ENCODE results near the gene LSS.
"Not testable (repeated sequence)": the region's sequence is repeated elsewhere in the genome, so short reads cannot be mapped to it uniquely, and the experiment has no call there.

Gene LSS

DNA sequence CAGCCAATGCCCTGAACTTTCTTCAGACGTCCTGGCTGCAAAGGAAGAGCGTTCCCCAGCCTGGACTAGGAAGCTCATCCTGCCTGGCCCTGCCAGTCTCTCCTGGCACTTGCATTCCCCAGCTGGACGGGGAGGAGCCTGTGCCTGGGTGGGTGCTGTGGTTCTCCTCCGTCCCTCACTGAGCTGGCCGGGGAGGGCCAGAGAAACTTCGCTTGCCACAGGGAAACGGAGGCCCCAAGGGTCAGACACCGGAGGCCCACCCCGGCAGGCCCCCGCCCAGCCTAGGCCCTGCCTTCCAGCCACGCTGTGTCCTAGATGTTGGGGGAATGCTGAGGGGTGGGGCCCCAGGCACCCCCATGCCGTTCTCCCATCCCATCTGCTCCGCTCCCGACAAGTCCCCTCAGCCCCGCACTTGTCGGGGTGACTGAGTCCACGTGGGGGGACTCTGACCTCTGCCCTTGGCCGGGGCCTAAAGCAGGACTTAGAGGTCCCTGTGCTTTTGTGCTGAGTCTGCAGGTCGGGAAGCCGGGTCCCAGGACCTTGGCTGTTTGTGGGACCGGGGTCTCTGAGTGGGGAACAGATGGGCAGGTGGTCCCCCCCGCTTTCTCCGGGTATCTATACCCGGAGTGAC lies 78.0 kb downstream of the LSS start:
- DNase-seq (ENCODE audit: low read depth), result no peak
- no peak overlapping the region for H3K4me3 ChIP-seq (replicated peaks; ENCODE audit: low read depth, low read length)

DNA sequence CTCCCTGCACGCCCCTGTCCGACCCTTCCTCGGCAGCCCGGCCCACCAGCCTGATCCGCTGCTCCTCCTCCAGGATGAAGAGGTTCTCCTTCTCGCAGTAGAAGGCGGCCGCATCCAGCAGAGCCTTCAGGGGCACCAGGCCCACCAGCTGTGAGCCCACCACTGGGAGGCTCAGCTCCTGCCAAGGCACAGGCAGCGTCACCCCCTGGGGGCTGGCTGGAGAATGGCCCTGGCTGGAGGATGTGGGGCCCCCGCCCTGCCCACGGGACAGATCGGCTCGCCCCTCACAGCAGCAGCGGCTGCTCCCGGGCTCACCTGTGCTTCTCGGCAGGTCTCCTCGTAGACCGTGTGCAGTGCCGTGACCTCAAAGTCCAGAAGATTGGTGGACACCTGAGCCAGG lies 78.5 kb downstream of the LSS start:
- no peak overlapping the region for H3K4me3 ChIP-seq (replicated peaks; ENCODE audit: low read depth, low read length)
- DNase-seq (ENCODE audit: low read depth), result no peak
- TF ChIP-seq, protein P1, sequence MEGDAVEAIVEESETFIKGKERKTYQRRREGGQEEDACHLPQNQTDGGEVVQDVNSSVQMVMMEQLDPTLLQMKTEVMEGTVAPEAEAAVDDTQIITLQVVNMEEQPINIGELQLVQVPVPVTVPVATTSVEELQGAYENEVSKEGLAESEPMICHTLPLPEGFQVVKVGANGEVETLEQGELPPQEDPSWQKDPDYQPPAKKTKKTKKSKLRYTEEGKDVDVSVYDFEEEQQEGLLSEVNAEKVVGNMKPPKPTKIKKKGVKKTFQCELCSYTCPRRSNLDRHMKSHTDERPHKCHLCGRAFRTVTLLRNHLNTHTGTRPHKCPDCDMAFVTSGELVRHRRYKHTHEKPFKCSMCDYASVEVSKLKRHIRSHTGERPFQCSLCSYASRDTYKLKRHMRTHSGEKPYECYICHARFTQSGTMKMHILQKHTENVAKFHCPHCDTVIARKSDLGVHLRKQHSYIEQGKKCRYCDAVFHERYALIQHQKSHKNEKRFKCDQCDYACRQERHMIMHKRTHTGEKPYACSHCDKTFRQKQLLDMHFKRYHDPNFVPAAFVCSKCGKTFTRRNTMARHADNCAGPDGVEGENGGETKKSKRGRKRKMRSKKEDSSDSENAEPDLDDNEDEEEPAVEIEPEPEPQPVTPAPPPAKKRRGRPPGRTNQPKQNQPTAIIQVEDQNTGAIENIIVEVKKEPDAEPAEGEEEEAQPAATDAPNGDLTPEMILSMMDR (IDR thresholded peaks at IDR 0.05; ENCODE audit: low read length, missing control alignments), result no peak

More for the DNA sequence above, 78.0 kb downstream of the LSS start:
- TF ChIP-seq, protein P1 (IDR thresholded peaks at IDR 0.05; ENCODE audit: low read length, missing control alignments), result no peak

DNA sequence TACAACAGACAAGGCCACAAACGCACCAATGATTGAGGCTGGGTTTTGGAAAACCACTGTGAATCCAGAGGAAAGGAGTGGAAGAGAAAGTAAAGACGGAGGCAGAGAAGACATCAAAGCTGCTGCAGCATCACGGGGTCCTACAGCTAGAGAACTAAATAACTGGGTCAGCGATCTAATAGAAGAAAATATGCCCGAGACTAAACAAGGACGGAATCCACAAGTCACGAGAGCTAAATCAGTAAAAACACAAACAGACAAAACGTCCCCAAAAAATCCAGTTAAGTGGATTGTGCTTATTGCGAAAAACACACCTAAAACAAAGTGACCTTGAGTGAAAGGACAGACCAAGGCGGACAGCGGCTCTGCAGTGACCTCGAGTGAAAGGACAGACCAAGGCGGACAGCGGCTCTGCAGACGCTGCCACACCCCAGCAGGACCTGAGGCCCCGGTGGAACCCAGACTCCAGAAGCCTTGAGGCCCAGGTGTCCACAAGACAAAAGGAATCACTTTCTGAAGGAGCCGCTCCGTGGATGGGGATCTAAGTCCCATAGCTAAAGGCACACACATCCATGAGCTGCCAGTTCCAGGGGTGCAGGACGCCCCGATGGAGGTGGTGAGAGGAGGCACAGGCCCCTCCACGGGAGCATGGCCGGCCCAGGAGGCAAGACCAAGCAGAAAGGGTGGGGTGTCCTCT lies 79.2 kb downstream of the LSS start:
- TF ChIP-seq, protein P1 (IDR thresholded peaks at IDR 0.05; ENCODE audit: low read length, missing control alignments), result no peak
- no peak overlapping the region for H3K4me3 ChIP-seq (replicated peaks; ENCODE audit: low read depth, low read length)
- DNase-seq (ENCODE audit: low read depth), result no peak

DNA sequence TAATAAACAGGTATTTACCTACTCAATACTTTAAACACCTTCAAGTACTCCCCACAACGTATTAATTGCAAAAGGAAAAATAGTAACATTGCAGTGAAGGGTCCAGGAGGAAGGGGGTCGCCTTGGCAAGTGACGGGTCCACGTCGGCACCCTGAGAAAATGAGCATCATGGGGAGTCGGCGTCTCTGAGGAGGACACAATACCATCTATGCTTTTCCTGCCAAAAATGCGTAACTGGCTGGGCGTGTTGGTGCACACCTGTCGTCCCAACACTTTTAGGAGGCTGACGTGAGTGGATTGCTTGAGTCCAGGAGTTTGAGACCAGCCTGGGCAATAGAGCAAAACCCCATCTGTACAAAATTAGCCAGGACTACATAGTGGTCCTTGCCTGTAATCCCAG lies 80.5 kb downstream of the LSS start:
- H3K4me3 ChIP-seq (replicated peaks; ENCODE audit: low read depth, low read length), result no peak overlapping the region
- no peak for DNase-seq (ENCODE audit: low read depth)
- TF ChIP-seq, protein P1 (IDR thresholded peaks at IDR 0.05; ENCODE audit: low read length, missing control alignments), result no peak

DNA sequence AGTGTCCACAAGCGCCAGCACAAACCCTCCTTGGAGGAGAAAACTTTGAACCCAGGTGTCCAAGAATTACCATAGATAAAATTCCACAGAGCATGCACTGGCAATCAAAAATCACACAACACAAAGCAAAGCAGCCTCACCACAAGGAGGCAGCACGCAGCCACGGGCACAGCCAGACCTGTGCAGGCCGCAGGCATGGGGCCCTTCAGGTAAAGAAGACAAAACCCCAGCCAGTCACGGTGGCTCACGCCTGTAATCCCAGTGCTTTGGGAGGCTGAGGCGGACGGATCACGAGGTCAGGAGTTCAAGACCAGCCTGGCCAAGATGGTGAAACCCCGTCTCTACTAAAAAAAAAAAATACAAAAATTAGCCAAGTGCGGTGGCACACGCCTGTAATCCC lies 81.1 kb downstream of the LSS start:
- not testable (repeated sequence) for H3K4me3 ChIP-seq (replicated peaks; ENCODE audit: low read depth, low read length)
- TF ChIP-seq, protein P1 (IDR thresholded peaks at IDR 0.05; ENCODE audit: low read length, missing control alignments), result peak; percentile 74
- DNase-seq (ENCODE audit: low read depth), result peak; percentile 61

DNA sequence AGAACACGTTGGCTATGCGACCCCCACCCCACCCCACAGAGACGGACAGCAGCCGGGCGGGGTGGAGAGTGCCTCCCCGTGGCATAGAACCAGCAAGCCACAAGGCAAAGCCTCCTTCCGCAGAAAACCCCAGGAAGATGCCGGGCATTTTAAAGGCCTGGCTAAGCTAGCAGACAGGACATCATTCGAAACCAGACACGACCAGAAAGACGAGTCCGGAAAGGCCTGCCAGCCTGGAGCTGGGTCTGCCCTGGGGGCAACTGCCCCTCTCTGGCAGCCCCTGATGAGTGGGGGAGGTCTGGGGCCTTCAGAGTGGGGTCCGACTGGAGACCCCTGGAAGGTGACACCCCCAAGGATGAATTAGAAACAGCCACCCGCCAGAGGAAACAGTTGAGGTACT lies 81.7 kb downstream of the LSS start:
- no peak overlapping the region for H3K4me3 ChIP-seq (replicated peaks; ENCODE audit: low read depth, low read length)
- TF ChIP-seq, protein P1 (IDR thresholded peaks at IDR 0.05; ENCODE audit: low read length, missing control alignments), result no peak
- DNase-seq (ENCODE audit: low read depth), result no peak

Measured in fibroblast of pulmonary artery (primary cell).